ENCODE measurements around the gene CHN1.

DNA sequence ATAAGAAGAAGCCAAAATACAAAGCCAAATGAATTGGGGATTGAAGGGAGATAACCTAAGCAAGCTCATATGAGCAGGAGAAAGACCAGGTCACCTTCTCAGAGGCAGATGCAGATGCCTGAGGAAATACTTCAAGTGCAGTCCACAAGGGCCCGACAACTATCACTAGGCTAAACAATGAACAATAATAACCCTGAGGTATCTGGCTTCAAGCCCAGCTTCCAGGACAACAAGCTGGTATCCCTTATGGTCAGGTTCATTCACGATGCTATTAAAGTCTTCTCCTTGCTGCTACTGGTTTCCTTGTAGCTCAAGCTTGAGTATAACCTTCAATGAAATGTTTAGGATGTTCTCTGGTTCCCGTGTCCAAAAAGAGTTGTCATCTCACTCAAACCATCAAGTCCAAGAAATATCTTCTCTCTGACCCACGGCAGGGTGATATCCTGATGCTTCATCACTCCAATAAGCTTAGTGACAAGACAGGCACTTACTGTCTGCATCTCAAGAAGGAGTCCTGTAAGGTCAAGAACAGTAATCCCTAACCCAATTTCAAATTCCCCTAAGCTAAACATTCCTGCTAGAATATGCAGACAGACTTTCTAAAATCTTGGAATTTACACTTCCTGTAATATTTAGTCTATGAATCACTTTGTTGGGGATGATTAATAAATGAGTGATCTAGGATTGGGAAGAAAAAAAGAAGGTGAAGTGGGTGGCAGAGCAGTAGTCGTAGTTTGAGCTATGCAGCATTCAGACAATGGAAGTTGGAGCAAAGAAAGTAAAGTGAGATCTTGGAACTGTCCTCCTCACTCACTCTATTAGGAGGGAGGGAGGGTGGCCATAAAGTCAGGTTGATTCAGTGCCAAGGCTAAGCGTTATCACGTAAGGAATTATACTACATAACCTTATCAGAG, 33.1 kb downstream of the CHN1 start:
- TF ChIP-seq, protein P1, sequence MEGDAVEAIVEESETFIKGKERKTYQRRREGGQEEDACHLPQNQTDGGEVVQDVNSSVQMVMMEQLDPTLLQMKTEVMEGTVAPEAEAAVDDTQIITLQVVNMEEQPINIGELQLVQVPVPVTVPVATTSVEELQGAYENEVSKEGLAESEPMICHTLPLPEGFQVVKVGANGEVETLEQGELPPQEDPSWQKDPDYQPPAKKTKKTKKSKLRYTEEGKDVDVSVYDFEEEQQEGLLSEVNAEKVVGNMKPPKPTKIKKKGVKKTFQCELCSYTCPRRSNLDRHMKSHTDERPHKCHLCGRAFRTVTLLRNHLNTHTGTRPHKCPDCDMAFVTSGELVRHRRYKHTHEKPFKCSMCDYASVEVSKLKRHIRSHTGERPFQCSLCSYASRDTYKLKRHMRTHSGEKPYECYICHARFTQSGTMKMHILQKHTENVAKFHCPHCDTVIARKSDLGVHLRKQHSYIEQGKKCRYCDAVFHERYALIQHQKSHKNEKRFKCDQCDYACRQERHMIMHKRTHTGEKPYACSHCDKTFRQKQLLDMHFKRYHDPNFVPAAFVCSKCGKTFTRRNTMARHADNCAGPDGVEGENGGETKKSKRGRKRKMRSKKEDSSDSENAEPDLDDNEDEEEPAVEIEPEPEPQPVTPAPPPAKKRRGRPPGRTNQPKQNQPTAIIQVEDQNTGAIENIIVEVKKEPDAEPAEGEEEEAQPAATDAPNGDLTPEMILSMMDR (IDR thresholded peaks at IDR 0.05; ENCODE audit: control extremely low read depth in 1 of 3, insufficient read depth in 1 of 3, low read depth in 1 of 3, low read length in 3 of 3): no peak
- no peak for TF ChIP-seq POLR2AphosphoS5 (IDR thresholded peaks at IDR 0.05; ENCODE audit: low read depth, low read length)
- no peak for TF ChIP-seq CBX8 (IDR thresholded peaks at IDR 0.05; ENCODE audit: borderline replicate concordance, low read depth, low read length)
- no peak for TF ChIP-seq CBX5 (IDR thresholded peaks at IDR 0.05; ENCODE audit: low read depth, low read length)
- no peak for TF ChIP-seq RXRA (IDR thresholded peaks at IDR 0.05; ENCODE audit: insufficient read depth, low read depth, low read length)
- TF ChIP-seq POLR2A (IDR thresholded peaks at IDR 0.05; ENCODE audit: control extremely low read depth in 1 of 2, low read depth in 2 of 2, low read length in 2 of 2): no peak
- TF ChIP-seq EP300 (IDR thresholded peaks at IDR 0.05; ENCODE audit: borderline replicate concordance in 1 of 2, low read depth in 2 of 2, low read length in 2 of 2): no peak
- no peak for TF ChIP-seq ZNF274 (IDR thresholded peaks at IDR 0.05; ENCODE audit: borderline replicate concordance, extremely low read depth, low read length)

Measured in H1 (cell line).